NCI-H524 treated with DMSO at 0.1 percent for 48 hours (cell line): ENCODE measurements around the gene STARD9.
"Not testable (repeated sequence)": the region's sequence is repeated elsewhere in the genome, so short reads cannot be mapped to it uniquely, and the experiment has no call there.

Experiments used
- DNase-seq: peaks from one replicate; lab custom pipeline; 2025; lab: John Stamatoyannopoulos, UW

The STARD9 gene

DNA sequence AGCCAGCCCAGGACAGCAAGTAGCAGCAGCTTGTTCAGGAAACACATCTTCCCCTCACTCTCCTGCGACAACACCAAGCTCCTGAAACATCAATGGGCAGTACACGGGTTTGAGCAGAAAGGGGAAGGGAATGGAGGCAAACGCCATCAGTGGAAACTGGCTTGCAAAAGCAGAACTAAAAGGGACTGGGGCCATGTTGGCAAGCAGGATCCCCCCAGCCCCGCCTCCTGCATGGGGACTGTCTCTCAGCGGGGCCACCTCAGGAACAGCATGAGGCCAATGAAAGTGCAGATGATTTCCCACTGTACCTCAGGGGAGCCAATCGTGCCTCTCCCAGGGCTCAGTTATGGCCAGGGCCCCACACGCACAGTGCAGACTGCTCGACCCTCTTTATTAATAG, 154.7 kb downstream of the STARD9 start:
- DNase-seq: no peak

DNA sequence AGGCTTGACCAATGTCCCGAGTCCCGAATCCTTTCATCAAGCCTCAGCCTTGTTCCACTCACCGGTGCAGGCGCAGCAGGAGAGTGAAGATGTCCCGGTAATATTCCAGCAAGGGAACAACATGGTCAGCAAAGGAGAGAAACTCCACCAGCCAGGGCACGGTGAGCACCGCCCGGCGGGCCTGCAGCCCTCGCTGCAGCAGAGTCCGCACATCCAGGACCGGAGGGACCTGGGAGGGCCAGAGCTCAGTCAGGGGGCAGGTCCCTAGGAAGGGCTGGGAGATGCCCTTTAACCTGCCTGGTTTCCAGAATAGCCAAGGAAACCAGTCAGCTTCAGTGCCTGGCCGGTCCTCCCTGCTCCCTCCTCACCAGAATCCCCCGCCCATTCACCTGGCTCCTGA, 155.1 kb downstream of the STARD9 start:
- DNase-seq: no peak

DNA sequence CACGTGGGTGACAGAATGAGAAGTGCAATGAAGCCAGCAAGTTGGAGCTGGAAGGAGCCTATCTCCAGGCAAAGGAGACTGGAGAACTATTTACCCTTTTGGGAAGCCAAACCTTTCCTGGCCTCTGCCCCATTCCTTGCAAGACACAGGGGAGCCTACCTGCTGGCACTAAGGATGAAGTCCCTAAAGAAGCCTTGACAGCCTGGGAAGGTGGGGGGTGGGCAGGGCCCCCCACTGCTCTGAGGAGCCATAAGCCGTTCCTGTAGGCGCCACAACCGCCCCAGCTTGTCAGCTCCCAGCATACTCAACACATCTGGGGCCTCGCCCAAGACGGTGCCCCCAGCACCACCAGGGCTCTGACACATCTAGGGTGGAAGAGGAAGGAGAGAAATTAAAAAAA, 156.1 kb downstream of the STARD9 start:
- DNase-seq: no peak

DNA sequence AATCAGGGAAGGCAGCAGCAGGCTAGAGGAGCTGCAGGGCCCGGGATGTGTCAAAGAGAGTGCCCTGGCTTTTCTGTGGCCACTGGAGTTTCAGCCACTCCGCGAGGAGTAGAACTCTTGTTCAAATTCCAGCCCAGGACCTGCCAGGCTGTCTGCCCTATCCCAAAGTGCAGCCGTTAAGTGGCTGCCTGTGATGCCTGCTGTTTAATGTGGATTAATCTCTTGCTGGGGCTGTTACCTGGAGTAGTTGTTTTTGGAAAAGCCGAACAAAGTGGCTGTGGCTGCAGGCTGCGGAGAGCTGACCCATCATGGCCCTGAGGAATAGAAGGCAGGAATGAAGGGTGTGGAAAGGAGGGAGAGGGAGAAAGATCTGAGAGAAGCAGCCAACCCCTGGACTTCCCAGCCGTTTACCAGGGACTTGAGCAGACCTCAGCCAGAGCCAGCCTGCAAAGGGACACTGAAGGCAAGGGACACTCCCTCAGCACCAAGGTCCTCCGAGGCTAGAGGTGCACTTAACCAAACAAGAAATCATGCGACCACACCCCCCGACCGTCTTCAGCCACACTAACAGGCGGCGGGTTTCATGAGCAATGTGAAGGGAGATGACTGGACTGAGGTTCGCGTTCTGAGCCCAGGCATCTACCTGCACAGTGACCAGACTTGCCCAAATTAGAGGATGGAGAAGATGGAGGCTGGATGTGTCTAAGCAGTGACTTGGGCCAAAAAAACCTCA, 156.9 kb downstream of the STARD9 start:
- no peak for DNase-seq

DNA sequence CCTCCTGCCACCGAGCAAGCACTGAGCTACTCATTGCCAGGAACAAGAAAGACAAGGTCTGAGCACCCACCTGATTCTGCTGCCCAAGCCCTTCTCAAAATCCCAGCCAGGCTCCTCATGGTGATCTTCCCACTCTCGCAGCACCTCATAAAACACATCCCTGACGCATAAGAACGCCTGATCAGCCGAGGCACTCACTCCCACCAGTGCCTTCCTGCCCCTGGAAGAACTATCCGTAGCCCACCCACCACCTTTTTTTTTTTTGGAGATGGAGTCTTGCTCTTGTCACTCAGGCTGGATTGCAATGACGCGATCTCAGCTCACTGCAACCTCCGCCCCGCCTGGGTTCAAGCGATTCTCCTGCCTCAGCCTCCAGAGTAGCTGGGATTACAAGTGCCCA, 157.6 kb downstream of the STARD9 start:
- DNase-seq: no peak

DNA sequence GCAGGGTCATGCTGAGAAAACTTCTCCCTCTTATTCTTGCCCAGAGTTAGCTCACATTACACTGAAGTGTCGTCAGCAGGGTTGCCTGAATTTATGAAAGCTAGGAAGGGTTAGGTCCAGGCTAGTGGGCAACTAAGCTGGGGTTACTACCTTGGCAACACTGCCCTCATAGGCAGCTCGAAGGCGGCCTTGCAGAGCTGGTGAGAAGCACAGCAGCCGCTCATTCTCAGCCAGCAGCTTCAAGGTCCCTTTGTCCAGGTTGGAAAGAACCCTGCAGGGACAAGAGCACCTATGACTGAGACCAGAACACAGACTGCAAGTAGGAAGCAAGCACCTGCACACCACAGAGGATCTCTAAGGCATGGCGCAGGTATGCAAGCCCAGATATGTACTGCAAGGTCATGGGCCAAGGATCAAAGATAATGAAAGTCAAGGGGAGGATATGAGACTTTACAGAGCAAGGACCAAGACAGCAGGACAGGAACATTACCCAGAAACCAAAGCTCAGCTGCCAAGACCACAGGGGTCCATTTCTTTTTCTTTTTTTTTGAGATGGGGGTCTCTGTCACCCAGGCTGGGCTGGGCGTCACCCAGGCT, 158.8 kb downstream of the STARD9 start:
- no peak for DNase-seq

DNA sequence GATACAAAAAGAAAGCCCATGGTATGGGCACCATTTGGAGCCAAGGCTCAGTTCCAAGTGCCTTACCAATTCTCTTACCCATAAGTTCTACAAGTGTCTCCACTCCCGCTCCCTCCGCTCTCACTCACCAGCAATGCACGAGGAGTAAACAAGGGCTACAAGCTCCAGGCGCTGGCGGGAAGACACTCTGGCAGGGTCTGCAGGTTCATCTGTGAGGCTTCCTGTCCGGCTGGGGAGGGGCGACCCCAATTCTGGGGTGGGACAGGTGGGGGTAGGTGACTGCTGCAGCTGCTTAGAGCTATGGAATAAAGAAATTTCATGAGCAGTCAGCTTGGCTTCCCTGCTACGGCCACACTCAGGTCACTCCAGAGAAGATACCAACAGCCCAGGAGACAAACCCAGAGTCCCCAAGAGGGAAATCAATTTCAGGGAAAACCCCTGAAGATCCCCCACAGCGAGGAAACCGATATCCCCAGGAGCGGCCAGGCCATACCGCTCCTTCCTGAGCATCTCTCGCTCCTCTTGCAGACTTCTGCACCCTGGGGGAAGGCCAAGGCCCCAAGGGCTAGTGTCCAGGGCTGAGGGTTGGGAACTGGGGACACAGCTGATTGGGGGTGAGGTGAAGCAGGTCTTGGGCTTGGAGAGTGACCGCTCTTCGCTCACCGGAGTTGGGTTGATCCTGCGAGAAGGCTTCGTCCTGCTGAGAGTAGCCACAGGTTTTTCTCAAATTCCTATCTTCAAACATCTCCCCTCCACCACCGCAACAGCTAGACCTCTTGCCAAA, 160.2 kb downstream of the STARD9 start:
- DNase-seq: no peak

DNA sequence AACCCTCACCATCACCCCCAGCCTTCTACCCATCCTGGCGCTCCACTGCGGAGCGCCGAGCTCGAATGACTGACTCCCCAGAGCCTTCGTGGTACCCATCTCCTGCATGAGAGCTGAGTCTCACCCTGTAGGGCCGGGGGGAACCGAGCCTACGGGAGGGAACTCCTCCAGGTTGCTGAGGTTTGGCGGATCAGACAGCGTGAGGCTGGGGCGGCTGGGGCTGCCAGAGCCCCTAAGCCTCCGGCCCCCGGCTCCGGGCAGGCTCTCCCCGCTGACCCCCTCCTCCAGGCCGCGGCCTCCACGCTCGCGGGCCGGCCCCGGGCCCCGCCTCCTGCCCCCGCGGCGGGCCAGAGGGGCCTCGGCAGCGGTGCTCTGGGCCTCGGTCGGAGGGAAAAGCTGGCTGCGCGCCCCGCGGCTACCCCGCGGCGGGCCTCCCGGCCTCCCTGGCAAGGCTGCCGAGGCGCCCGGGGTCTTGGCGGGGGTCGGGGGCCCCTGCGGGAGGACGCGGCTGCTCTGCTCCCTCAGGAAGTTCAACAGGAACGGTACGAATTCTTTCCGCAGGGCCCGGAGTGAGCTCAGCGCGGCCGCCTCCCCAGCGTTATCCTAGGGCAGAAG, 160.9 kb downstream of the STARD9 start:
- no peak for DNase-seq

DNA sequence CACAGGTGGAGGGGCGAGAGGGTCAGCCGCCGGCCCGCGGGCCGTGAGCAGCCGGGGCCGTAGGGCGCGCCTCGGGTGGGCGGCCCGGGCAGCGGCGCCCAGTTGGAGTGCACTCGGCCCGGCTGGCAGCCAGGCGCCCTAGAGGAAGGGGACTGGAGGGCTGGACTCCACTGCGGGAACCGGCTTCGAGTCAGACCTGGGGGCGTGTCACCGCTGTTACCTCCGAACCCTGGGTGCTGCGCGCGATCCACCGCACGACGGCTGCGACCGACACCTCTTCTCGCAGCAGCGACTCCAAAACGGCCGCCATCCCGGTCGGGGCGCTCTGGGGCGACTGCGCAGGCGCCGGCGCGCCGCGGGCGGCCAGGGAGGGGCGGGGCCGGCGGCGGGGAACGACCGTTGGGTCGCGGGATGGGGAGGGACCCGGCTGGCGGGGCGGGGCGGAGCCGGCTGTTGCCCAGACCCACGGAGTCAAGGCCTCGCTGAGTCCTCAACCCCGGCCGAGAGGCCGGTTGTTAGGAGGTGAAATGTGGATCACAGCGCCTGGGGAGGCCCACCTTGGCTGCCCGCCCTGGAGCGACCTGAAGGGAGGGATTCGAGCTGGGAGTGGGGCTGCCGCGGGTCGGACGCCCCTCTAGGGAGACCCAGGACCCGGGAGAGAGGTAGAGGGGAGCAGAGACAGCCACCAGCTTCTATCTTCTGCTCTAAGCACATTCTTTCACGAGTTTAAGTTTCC, 161.6 kb downstream of the STARD9 start, which contains the start of gene CDAN1:
TSS of gene CDAN1 (minus strand) at position 336 of the 736 bp plus-strand sequence. CDS start at position 310, 26 bp downstream.
- DNase-seq: no peak

DNA sequence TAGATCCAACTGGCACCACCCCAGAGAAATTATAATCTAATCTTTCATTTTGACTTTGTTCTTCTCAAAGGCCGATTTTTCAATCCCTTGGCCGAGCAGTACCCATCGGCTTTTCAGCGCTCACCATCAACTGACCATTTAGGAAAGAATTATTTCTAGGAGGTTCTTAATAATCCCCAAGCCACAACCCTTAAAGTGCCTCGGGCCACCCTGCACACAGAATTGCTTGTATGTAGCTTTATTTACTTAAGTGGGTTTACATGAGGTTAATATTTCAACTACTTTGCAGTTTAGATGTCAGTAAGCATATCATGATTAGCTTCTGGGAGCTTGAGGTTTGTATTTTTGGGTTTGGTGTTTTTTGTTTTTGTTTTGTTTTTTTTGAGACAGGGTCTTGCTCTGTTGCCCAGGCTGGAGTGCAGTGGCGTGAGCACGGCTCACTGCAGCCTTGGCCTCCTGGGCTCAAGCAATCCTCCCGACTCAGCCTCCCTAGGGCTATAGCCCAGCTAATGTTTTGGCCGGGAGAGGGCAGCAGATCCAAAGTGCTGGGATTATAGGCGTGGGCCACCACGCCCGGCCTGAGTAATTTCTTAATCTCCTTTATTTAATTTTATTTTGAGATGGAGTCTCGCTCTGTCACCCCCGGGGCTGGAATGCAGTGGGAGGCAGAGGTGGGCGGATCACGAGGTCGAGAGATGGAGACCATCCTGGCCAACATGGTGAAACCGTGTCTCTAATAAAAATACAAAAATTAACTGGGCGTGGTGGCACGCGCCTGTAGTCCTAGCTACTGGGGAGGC, 162.3 kb downstream of the STARD9 start:
- DNase-seq: no peak

DNA sequence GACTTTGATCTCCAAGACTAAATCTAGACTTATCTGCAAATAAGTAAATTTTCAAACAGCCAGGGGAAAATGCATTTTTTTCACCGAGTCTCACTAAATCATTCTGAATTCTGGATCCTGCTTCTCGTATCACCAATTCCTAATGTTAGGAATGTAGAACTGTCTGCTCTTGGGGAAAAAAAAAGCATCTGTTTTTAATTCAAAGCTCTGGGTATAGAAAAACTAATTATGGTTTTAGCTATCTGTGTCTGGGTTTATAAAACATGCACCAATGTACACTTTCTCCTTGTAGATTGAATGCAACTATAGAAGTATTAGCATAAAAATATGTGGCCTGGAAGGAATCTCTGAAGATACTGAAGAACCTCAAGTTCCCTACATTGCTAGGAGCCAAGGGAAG, 166.3 kb downstream of the STARD9 start:
- no peak for DNase-seq

DNA sequence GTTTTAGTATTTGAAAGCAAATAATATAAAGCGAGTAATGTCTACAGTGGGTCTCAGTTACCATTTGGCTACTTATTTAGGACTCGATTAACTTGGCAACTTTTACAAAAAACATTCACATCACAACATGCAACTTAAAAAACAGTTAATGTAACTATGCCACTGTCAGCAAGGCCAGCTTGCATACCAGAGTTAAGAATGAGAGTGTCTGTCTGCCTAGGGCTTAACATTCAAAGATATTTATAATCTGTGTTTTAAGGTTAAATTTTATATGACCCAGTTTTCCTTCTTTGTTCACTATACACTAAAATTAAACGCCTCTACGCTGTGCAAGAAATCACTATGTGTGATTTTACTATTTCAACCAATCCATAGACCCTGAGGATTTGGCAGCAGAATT, 166.7 kb downstream of the STARD9 start:
- DNase-seq: no peak

DNA sequence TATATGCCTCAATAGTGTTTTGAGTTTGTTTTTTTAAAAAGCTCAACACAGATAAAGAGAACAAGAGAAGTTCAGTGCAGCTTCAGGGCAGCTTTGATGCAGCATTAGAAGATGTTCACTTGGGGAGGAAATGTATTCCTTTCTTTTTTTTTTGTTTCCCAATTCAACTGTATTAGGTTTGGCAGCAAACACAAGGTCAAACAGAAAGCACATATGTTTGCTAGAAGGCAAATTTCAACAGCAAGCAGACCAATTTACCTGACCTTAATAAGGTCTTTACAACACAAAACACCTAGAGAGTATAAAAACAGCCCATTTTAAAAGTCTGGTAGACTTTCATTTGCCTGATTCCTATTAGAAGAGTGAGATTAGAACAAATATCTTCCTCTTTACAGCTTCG, 168.8 kb downstream of the STARD9 start:
- no peak for DNase-seq

DNA sequence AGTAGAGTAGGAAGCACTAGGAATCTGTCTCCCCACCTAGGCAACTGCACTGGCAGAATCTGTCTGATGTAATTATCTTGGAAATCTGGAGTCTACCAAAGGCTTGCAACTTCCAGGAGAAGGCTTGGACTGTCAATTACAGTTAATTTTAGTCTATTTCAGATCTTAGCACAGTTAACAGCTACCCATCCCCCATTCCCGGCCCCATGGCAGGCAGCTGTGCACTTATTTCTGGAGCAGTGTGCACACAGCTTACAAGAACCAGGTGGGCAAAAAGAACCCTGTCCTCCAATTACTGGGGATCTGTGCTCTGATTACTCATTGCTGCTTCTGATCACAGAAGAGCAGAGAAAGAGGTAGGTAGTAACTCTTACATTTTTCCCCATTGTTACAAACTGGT, 173.9 kb downstream of the STARD9 start:
- no peak for DNase-seq

DNA sequence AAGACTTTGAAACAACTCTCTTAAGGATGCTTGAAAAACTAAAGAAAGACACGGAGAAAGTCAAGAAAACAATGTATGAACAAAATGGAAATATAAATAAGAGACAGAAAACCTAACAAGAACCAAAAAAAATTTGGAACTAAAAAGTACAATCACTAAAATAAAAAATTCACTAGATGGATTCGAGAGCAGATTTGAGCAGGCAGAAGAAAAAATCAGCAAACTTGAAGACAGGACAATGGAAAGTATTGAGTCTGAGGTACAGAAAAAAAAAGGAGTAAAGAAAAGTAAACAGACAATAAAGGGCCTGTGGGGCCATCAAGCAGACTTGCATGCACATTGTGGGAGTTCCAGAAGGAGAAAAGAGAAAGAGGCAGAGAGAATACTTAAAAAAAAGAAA, 174.9 kb downstream of the STARD9 start:
- no peak for DNase-seq

DNA sequence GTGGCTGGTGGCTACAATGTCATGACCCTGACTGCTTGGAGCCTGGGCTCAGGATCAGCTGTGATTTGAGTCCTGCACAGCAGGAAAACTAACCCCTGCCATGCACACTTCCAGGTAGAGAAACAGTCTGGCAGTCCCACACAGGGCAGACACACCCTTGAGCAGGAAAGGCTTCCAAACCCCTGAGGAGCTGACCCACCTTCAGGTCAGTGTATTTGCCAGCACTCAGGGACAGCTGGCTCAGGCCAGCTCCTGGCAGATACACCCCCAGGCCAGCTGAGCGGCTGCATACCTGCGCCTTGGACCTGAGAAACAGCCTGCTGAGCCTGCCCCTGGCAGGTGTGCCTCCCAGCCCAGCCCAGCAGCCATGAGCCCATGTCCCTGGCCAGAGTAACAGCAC, 183.7 kb downstream of the STARD9 start:
- DNase-seq: no peak

DNA sequence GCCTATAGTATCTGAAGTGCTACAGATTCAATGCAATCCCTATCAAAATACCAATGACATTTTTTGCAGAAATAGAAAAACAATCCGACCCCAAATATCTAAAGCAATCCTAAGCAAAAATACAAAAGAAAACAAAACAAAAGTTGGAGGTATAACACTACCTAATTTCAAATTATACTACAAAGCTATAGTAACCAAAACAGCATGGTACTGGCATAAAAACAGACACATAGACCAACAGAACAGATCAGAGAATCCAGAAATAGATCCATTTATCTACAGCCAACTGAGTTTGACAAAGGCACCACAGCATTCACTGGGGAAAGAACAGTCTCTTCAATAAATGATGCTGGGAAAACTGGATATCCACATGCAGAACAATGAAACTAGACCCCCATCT, 185.4 kb downstream of the STARD9 start:
- no peak for DNase-seq

DNA sequence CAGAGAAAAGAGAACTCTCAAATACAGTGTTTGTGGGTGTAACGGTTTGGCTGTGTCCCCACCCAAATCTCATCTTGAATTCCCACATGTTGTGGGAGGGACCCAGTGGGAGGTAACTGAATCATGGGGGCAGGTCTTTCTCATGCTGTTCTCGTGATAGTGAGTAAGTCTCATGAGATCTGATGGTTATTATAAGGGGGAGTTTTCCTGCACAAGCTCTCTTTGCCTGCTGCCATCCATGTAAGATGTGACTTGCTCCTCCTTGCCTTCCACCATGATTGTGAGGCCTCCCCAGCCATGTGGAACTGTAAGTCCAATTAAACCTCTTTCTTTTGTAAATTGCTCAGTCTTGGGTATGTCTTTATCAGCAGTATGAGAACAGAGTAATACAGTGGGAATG, 186.4 kb downstream of the STARD9 start:
- not testable (repeated sequence) for DNase-seq

DNA sequence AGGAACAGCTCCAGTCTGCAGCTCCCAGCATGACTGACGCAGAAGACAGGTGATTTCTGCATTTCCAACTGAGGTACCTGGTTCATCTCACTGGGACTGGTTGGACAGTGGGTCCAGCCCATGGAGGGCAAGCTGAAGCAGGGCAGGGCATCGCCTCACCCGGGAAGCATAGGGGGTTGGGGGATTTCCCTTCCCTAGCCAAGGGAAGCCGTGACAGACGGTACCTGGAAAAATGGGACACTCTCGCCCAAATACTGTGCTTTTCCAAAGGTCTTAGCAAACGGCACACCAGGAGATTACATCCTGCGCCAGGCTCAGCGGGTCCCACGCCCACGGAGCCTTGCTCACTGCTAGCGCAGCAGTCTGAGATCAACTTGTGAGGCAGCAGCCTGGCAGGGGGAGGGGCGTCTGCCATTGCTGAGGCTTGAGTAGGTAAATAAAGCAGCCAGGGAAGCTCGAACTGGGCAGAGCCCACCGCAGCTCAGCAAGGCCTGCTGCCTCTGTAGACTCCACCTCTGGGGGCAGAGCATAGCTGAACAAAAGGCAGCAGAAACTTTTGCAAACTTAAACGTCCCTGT, 188.8 kb downstream of the STARD9 start:
- DNase-seq: not testable (repeated sequence)

DNA sequence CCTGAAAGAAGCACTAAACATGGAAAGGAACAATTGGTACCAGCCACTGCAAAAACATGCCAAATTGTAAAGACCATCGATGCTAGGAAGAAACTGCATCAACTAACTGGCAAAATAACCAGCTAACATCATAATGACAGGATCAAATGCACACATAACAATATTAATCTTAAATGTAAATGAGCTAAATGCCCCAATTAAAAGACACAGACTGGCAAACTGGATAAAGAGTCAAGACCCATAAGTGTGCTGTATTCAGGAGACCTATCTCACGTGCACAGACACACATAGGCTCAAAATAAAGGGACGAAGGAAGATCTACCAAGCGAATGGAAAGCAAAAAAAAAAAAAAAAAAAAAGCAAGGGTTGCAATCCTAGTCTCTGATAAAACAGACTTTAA, 190.7 kb downstream of the STARD9 start:
- DNase-seq: not testable (repeated sequence)
